Smooth muscle cell (in vitro differentiated cells): ENCODE data around the gene SIN3B. TPM values are rescaled to one million over a fixed set of nuclear protein-coding genes. Genes with fewer than 3 reads are reported as not detected.
A peak's percentile ranks its signal among the peaks of the same experiment; 100 is the strongest.

Source experiments
- DNase-seq: peaks from one replicate; lab custom pipeline; 2025; ENCODE audit not compliant: unreplicated experiment; lab: John Stamatoyannopoulos, UW
- H2AFZ ChIP-seq: fragments of 200-600 bp; sonication (generic); 2 replicates; pipeline ENCODE4 v1.6.0; 2016; ENCODE audit warnings: antibody characterized with exemption, low read depth, mild to moderate bottlenecking
- H3F3A ChIP-seq: fragments of 200-600 bp; sonication (generic); 2 replicates; pipeline ENCODE4 v1.6.0; 2017; ENCODE audit warnings: antibody characterized with exemption, low read depth
- H3K27ac ChIP-seq: fragments of 200-600 bp; sonication (generic); 2 replicates; pipeline ENCODE4 v1.5.1; 2016; ENCODE audit warnings: low read depth, mild to moderate bottlenecking
- H3K27me3 ChIP-seq: fragments of 200-600 bp; sonication (generic); 2 replicates; pipeline ENCODE4 v1.6.1; 2016; ENCODE audit warnings: low read depth, mild to moderate bottlenecking
- H3K36me3 ChIP-seq: fragments of 200-600 bp; sonication (generic); 2 replicates; pipeline ENCODE4 v1.5.1; 2016; ENCODE audit warnings: low read depth
- H3K4me1 ChIP-seq: fragments of 200-600 bp; sonication (generic); 2 replicates; pipeline ENCODE4 v1.5.1; 2016; ENCODE audit warnings: low read depth
- H3K4me2 ChIP-seq: fragments of 200-600 bp; sonication (generic); 2 replicates; pipeline ENCODE4 v1.6.0; 2016; ENCODE audit warnings: mild to moderate bottlenecking
- H3K4me3 ChIP-seq: fragments of 200-600 bp; sonication (generic); 2 replicates; pipeline ENCODE4 v1.5.1; 2016; ENCODE audit warnings: mild to moderate bottlenecking
- H3K79me2 ChIP-seq: fragments of 200-600 bp; sonication (generic); 2 replicates; pipeline ENCODE4 v1.6.0; 2016; ENCODE audit warnings: low read depth, mild to moderate bottlenecking
- H3K9ac ChIP-seq: fragments of 200-600 bp; sonication (generic); 2 replicates; pipeline ENCODE4 v1.6.0; 2016; ENCODE audit warnings: low read depth
- H3K9me3 ChIP-seq: fragments of 200-600 bp; sonication (generic); replicated peaks from 2 replicates; pipeline ENCODE4 v1.5.1; 2016; ENCODE audit warnings: low read depth
- H4K20me1 ChIP-seq: fragments of 200-600 bp; sonication (generic); 2 replicates; pipeline ENCODE4 v1.6.0; 2016; ENCODE audit warnings: low read depth
- CTCF ChIP-seq: fragments of 200-600 bp; sonication (generic); IDR thresholded peaks from 2 replicates; pipeline ENCODE4 v1.5.1; 2017; ENCODE audit warnings: borderline replicate concordance, mild to moderate bottlenecking, antibody characterized with exemption; ENCODE audit not compliant: insufficient read depth, poor library complexity, severe bottlenecking
- WGBS: methylation state at CpG from one replicate; pipeline ENCODE4 v1.1.7; 2016; ENCODE audit warnings: low lambda C conversion rate; 5-methylcytosine and 5-hydroxymethylcytosine counted together
- polyA plus RNA-seq: library from polyadenylated mRNA; unstranded; fragments of >200 nt; fragmentation: Nextera tagmentation; extraction: Ambion mirVana; gene quantifications from 2 replicates; pipeline ENCODE4 v1.2.1, GENCODE V29; 2016
- total RNA-seq: library from RNA; depleted of rRNA; stranded (reverse); fragments of >200 nt; gene quantifications from 2 replicates; pipeline ENCODE4 v1.2.3, GENCODE V29; 2014

SIN3B gene
- total and polyA plus RNA-seq, 2 experiments from 2014 or later = 16.5 to 25.1 TPM

DNA sequence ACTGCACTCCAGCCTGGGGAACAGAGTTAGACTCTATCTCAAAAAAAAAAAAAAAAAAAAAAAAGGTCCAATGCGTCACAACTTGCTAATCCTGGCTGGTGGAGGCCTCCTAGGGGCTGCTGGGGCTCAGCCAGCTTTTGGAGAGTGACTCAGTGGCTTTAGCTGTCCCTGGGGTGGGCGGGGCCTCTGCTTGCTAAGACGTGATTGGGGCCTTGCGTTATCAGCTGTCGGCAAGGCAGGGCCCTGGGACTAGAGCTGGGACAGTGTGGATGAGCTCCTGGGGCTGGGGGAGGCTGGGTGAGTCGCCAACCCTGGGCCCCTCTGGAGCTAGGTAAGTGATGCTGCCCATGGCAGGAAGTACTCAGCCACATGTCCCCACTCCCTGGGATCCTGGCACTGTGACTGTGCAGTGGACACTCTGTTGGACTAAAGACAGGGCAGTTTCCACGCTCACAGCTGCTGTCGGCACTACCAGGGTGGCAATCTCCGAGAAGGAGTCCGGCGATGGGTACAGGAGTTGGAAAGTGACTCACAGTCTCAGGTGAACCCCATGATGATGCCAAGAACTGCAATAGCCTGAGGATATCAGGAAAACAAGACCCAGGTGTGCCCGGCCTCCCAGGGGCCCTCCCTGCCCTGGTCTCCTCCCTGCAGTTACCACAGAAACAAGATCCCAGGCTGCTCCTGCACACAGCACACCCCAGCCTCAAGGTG, 91.8 kb downstream of the SIN3B start:
- Histone ChIP-seq H3K79me2 (no peaks in the 10 kb centered on the region), H3F3A (no peaks in the 10 kb centered on the region), H2AFZ (no peak overlapping the region), H3K4me1 (no peaks in the 10 kb centered on the region), H3K4me2 (no peak overlapping the region), H4K20me1 (no peaks in the 10 kb centered on the region), H3K4me3 (no peak overlapping the region), H3K27ac (no peak overlapping the region), H3K9ac (no peak overlapping the region), H3K27me3 (no peaks in the 10 kb centered on the region), H3K36me3 (no peaks in the 10 kb centered on the region), H3K9me3 (no peaks in the 10 kb centered on the region)
- TF ChIP-seq CTCF = no peak
- DNase-seq = peak; percentile 13
- 67% methylated on average over 12 of the region's 12 CpGs for WGBS

GRCh38 chr19:16921766-16922591, 92.8 kb downstream of the SIN3B start:
- 93% methylated on average over 21 of the region's 21 CpGs for WGBS
- H3K4me2 ChIP-seq = no peak overlapping the region
- no peak overlapping the region for H3K27ac ChIP-seq
- H3F3A ChIP-seq = no peaks in the 10 kb centered on the region
- H4K20me1 ChIP-seq = no peaks in the 10 kb centered on the region
- H2AFZ ChIP-seq = no peak overlapping the region
- no peak overlapping the region for H3K4me3 ChIP-seq
- H3K4me1 ChIP-seq = no peaks in the 10 kb centered on the region
- no peaks in the 10 kb centered on the region for H3K79me2 ChIP-seq
- DNase-seq = no peak
- no peaks in the 10 kb centered on the region for H3K27me3 ChIP-seq
- H3K9ac ChIP-seq = no peak overlapping the region
- no peaks in the 10 kb centered on the region for H3K36me3 ChIP-seq
- no peak for TF ChIP-seq CTCF
- H3K9me3 ChIP-seq = no peaks in the 10 kb centered on the region

- WGBS = 92% methylated on average over 1 of the region's 1 CpG
- Histone ChIP-seq H3K27ac (no peak overlapping the region), H3K4me1 (no peaks in the 10 kb centered on the region), H3K79me2 (no peaks in the 10 kb centered on the region), H3K9me3 (no peaks in the 10 kb centered on the region), H3F3A (no peaks in the 10 kb centered on the region), H3K4me2 (no peak overlapping the region), H3K27me3 (no peaks in the 10 kb centered on the region), H4K20me1 (no peaks in the 10 kb centered on the region), H2AFZ (no peak overlapping the region), H3K36me3 (no peaks in the 10 kb centered on the region), H3K9ac (no peak overlapping the region), H3K4me3 (no peak overlapping the region)
- DNase-seq = no peak
- TF ChIP-seq CTCF = no peak
These were observed 93.4 kb downstream of the SIN3B start for GRCh38 chr19:16922592-16922934.
